Measurements from ENCODE around the gene SULT1C4.

- TF ChIP-seq POLR2A (IDR thresholded peaks at IDR 0.05; ENCODE audit: extremely low read depth, insufficient read length) (no peak), CTCF (IDR thresholded peaks at IDR 0.05; ENCODE audit: low read depth, low read length) (no peak)
These were observed 36.6 kb downstream of the SULT1C4 start for GRCh38 chr2:108414256-108414876.
